ENCODE data around the gene PSMC3.

PSMC3 gene

GRCh38 chr11:47467357-47467756, 41.1 kb upstream of the PSMC3 start:
- TF ChIP-seq, protein P1, sequence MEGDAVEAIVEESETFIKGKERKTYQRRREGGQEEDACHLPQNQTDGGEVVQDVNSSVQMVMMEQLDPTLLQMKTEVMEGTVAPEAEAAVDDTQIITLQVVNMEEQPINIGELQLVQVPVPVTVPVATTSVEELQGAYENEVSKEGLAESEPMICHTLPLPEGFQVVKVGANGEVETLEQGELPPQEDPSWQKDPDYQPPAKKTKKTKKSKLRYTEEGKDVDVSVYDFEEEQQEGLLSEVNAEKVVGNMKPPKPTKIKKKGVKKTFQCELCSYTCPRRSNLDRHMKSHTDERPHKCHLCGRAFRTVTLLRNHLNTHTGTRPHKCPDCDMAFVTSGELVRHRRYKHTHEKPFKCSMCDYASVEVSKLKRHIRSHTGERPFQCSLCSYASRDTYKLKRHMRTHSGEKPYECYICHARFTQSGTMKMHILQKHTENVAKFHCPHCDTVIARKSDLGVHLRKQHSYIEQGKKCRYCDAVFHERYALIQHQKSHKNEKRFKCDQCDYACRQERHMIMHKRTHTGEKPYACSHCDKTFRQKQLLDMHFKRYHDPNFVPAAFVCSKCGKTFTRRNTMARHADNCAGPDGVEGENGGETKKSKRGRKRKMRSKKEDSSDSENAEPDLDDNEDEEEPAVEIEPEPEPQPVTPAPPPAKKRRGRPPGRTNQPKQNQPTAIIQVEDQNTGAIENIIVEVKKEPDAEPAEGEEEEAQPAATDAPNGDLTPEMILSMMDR (conservative IDR thresholded peaks at IDR 0.05; ENCODE audit: low read depth, low read length) = no peak
- H3K27ac ChIP-seq = no peak overlapping the region
- H3K4me2 ChIP-seq = no peak overlapping the region

DNA sequence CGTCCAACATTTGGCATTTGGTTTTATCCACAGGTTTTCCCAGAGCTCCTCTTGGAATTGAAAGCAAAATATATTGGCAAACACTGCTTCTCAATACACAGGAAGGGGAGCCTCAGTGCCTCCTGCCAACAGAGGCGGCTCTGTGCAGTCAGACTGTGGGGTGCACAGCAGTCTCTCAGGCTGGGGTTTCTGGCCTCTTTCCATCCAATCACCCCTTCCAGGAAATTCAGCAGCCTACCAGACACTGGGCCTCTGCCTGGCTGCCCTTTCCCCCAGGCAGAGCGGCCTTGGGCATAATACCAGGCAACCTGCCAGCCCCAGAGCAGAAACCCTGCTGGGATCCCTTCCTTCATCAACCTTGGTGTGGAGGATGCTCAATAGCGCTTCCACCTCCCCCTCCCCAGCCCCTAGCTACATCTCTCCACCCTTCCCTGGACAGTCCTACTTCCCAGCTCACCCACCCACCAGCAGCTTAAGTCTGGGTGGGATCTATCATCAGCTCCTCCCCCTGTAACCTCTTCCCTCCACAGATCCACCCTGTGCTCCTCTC, 40.5 kb upstream of the PSMC3 start:
- H3K36me3 ChIP-seq (ENCODE audit: insufficient read depth) = 0 out of 2 replicates have a peak, but pooled peaks cover 11% of the 10 kb centered on the region
- TF ChIP-seq, protein P1 (conservative IDR thresholded peaks at IDR 0.05; ENCODE audit: low read depth, low read length) = no peak
- no peak overlapping the region for H3K9ac ChIP-seq
- peaks cover 21% of the 10 kb centered on the region for H3K4me1 ChIP-seq (ENCODE audit: low read depth, poor library complexity, severe bottlenecking)
- H3K4me3 ChIP-seq (IDR thresholded peaks at IDR 0.05; ENCODE audit: insufficient read depth, low read depth, low read length) = no peak overlapping the region
- H4K20me1 ChIP-seq (ENCODE audit: insufficient read depth) = no peaks in the 10 kb centered on the region
- H3K4me2 ChIP-seq = no peak overlapping the region
- no peaks in the 10 kb centered on the region; the same call in 1 of the 2 replicates for H3K79me2 ChIP-seq (ENCODE audit: insufficient read depth, low read depth)
- H2AFZ ChIP-seq (ENCODE audit: low read depth) = no peak overlapping the region
- H3K27me3 ChIP-seq (ENCODE audit: insufficient read depth, low read depth) = no peaks in the 10 kb centered on the region
- no peak overlapping the region for H3K27ac ChIP-seq

More at GRCh38 chr11:47467357-47467756, 41.1 kb upstream of the PSMC3 start:
- H3K9ac ChIP-seq = no peak overlapping the region
- H3K4me1 ChIP-seq (ENCODE audit: low read depth, poor library complexity, severe bottlenecking) = peaks cover 18% of the 10 kb centered on the region
- no peak overlapping the region for H2AFZ ChIP-seq (ENCODE audit: low read depth)
- H3K79me2 ChIP-seq (ENCODE audit: insufficient read depth, low read depth) = no peaks in the 10 kb centered on the region; the same call in 1 of the 2 replicates
- H4K20me1 ChIP-seq (ENCODE audit: insufficient read depth) = no peaks in the 10 kb centered on the region
- H3K4me3 ChIP-seq (IDR thresholded peaks at IDR 0.05; ENCODE audit: insufficient read depth, low read depth, low read length) = no peak overlapping the region
- no peaks in the 10 kb centered on the region for H3K27me3 ChIP-seq (ENCODE audit: insufficient read depth, low read depth)
- peaks cover 16% of the 10 kb centered on the region; the same call in 1 of the 2 replicates for H3K36me3 ChIP-seq (ENCODE audit: insufficient read depth)

DNA sequence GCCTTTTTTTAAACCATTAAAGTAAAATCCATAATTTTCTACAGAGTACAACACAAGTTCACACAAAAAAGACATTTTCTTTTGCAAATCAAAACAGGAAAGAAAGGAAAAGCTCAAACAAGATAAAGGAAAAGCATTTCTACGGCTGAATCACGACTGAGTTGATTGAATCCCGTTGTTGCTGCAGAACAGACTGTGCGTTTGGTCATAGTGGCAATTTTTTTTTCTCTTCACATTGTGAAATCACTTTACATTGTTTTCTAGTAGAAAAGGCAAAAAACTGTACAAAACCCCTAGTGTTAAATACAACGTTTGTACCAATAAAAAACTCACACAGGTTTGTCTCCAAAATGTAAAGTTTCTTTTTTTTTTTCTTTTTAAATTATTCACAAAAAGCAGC, 40.0 kb upstream of the PSMC3 start:
- no peak overlapping the region for H2AFZ ChIP-seq (ENCODE audit: low read depth)
- H3K4me2 ChIP-seq = no peak overlapping the region
- TF ChIP-seq, protein P1 (conservative IDR thresholded peaks at IDR 0.05; ENCODE audit: low read depth, low read length) = no peak
- no peaks in the 10 kb centered on the region for H4K20me1 ChIP-seq (ENCODE audit: insufficient read depth)
- no peaks in the 10 kb centered on the region; the same call in 1 of the 2 replicates for H3K79me2 ChIP-seq (ENCODE audit: insufficient read depth, low read depth)
- no peak overlapping the region for H3K4me3 ChIP-seq (IDR thresholded peaks at IDR 0.05; ENCODE audit: insufficient read depth, low read depth, low read length)
- peaks cover 27% of the 10 kb centered on the region for H3K4me1 ChIP-seq (ENCODE audit: low read depth, poor library complexity, severe bottlenecking)
- H3K27ac ChIP-seq = no peak overlapping the region
- no peaks in the 10 kb centered on the region for H3K27me3 ChIP-seq (ENCODE audit: insufficient read depth, low read depth)
- H3K36me3 ChIP-seq (ENCODE audit: insufficient read depth) = 0 out of 2 replicates have a peak, but pooled peaks cover 8% of the 10 kb centered on the region
- H3K9ac ChIP-seq = no peak overlapping the region

DNA sequence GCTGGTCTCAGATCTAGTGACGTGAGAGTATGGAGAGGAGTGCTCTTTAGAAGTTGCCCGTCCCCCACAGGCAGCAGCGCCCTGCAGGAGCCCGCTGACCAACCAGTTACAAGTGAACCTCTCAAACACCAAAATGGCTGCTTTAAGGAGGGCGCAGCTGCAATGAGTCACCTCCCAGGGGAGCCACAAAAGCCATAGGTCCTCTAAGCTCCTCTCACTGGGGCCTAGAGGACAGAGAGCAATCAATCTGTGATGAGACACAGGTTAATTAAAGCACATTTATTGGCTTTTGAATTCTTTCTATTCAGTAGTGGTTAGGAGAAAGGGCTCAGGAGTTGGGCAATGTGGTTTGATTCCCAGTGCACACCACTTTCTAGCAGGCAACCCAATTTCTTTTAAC, 38.2 kb upstream of the PSMC3 start:
- no peaks in the 10 kb centered on the region for H3K27me3 ChIP-seq (ENCODE audit: insufficient read depth, low read depth)
- H3K79me2 ChIP-seq (ENCODE audit: insufficient read depth, low read depth) = no peaks in the 10 kb centered on the region; the same call in 1 of the 2 replicates
- no peak overlapping the region for H3K9ac ChIP-seq
- H3K36me3 ChIP-seq (ENCODE audit: insufficient read depth) = 0 out of 2 replicates have a peak, but pooled peaks cover 3% of the 10 kb centered on the region
- H3K27ac ChIP-seq = no peak overlapping the region
- TF ChIP-seq, protein P1 (conservative IDR thresholded peaks at IDR 0.05; ENCODE audit: low read depth, low read length) = no peak
- peaks cover 21% of the 10 kb centered on the region for H3K4me1 ChIP-seq (ENCODE audit: low read depth, poor library complexity, severe bottlenecking)
- H3K4me3 ChIP-seq (IDR thresholded peaks at IDR 0.05; ENCODE audit: insufficient read depth, low read depth, low read length) = no peak overlapping the region
- no peak overlapping the region for H3K4me2 ChIP-seq
- H4K20me1 ChIP-seq (ENCODE audit: insufficient read depth) = no peaks in the 10 kb centered on the region
- no peak overlapping the region for H2AFZ ChIP-seq (ENCODE audit: low read depth)

Data from KMS-11 (cell line).